Calu3 (cell line): Measurements from ENCODE around the gene CHRNB1. TPM values are rescaled to one million over a fixed set of nuclear protein-coding genes. Genes with fewer than 3 reads are reported as not detected.

Experiments
- BruUV-seq: library from RNA; stranded (reverse); fragments of 400-500 nt; replicated peaks from 2 replicates; lab custom pipeline; 2021; lab: Mats Ljungman, UMichigan
- CTCF ChIA-PET: fragments of 300-600 bp; sonication (Branson Sonifier 250); formaldehyde crosslinking; loops from one replicate; lab custom pipeline; 2022; ENCODE audit warnings: antibody characterized with exemption; lab: Charles Lee
- DNase-seq: peaks from one replicate; pipeline ENCODE4 v3.0.0; 2022
- H3K27ac Mint-ChIP-seq: one replicate; pipeline ENCODE4 v1.8.0; 2022; ENCODE audit warnings: mixed read lengths; ENCODE audit not compliant: unreplicated experiment
- H3K27me3 Mint-ChIP-seq: one replicate; pipeline ENCODE4 v1.8.0; 2022; ENCODE audit warnings: mixed read lengths; ENCODE audit not compliant: unreplicated experiment
- H3K36me3 Mint-ChIP-seq: one replicate; pipeline ENCODE4 v1.8.0; 2022; ENCODE audit warnings: mild to moderate bottlenecking, moderate library complexity, mixed read lengths; ENCODE audit not compliant: insufficient read depth, unreplicated experiment
- H3K4me1 Mint-ChIP-seq: one replicate; pipeline ENCODE4 v1.8.0; 2022; ENCODE audit warnings: mild to moderate bottlenecking, low read depth, mixed read lengths; ENCODE audit not compliant: unreplicated experiment
- H3K4me3 Mint-ChIP-seq: one replicate; pipeline ENCODE4 v1.8.0; 2022; ENCODE audit warnings: mild to moderate bottlenecking, low read depth, moderate library complexity, mixed read lengths; ENCODE audit not compliant: unreplicated experiment
- H3K9me3 Mint-ChIP-seq: one replicate; pipeline ENCODE4 v1.8.0; 2022; ENCODE audit warnings: low read depth, mixed read lengths; ENCODE audit not compliant: unreplicated experiment
- intact Hi-C: fragments of 100-400 bp; cut with micrococcal nuclease; formaldehyde crosslinking; loops from one replicate; pipeline ENCODE4 v1.10.0; 2022; ENCODE audit not compliant: unreplicated experiment
- total RNA-seq: library from RNA; stranded (reverse); gene quantifications from 2 replicates; pipeline ENCODE4 v1.2.3, GENCODE V29; 2022
- TF ChIP-seq, protein P1 (sequence below): fragments of 200-600 bp; IDR thresholded peaks from one replicate; pipeline ENCODE4 v1.8.0; 2022; ENCODE audit warnings: antibody characterized with exemption; ENCODE audit not compliant: unreplicated experiment

Gene CHRNB1
- total RNA-seq, 1 experiment from 2014 or later = 2.4 TPM

DNA sequence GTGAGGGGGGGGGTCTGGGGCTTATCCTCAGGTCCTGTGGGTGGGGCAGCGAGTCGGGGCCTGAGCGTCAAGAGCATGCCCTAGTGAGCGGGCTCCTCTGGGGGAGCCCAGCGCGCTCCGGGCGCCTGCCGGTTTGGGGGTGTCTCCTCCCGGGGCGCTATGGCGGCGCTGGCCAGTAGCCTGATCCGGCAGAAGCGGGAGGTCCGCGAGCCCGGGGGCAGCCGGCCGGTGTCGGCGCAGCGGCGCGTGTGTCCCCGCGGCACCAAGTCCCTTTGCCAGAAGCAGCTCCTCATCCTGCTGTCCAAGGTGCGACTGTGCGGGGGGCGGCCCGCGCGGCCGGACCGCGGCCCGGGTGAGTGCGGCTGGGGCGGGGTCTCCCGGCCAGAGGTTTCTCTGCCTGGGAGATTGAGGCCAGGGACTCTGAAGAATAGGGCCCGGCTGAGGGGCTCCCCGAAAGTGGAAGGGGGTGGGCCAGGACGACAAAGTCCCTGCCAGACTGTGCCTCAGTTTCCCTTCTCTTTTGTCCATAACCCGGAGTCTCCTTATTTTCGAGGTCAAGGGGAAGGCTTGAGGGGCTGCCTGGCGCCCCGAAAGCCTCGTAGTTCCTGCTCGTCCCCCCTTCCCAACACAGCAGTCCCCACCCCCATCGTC is 5.3 kb upstream of the CHRNB1 start, which contains the start of gene FGF11:
Gene FGF11, plus strand, starts transcription at position 51 of the 651 bp plus-strand sequence. Its CDS starts 109 bp downstream, at position 160.
- Mint-ChIP-seq H3K4me1 (peaks cover 7% of the 10 kb centered on the region), H3K36me3 (peaks cover 38% of the 10 kb centered on the region), H3K9me3 (no peaks in the 10 kb centered on the region), H3K27ac (peak within 1 kb of the TSS; percentile 72), H3K4me3 (peak within 1 kb of the TSS; percentile 72), H3K27me3 (peaks cover 62% of the 10 kb centered on the region)
- intact Hi-C loops = loop anchor here (5.0 kb wide), 3 partner anchors 38 to 123 kb away; partner anchors contain the start of genes KCTD11, SENP3 and ZBTB4
- no TSS peak for BruUV-seq
- no peak for DNase-seq
- CTCF ChIA-PET = no interaction called here
- TF ChIP-seq, protein P1, sequence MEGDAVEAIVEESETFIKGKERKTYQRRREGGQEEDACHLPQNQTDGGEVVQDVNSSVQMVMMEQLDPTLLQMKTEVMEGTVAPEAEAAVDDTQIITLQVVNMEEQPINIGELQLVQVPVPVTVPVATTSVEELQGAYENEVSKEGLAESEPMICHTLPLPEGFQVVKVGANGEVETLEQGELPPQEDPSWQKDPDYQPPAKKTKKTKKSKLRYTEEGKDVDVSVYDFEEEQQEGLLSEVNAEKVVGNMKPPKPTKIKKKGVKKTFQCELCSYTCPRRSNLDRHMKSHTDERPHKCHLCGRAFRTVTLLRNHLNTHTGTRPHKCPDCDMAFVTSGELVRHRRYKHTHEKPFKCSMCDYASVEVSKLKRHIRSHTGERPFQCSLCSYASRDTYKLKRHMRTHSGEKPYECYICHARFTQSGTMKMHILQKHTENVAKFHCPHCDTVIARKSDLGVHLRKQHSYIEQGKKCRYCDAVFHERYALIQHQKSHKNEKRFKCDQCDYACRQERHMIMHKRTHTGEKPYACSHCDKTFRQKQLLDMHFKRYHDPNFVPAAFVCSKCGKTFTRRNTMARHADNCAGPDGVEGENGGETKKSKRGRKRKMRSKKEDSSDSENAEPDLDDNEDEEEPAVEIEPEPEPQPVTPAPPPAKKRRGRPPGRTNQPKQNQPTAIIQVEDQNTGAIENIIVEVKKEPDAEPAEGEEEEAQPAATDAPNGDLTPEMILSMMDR = no peak

DNA sequence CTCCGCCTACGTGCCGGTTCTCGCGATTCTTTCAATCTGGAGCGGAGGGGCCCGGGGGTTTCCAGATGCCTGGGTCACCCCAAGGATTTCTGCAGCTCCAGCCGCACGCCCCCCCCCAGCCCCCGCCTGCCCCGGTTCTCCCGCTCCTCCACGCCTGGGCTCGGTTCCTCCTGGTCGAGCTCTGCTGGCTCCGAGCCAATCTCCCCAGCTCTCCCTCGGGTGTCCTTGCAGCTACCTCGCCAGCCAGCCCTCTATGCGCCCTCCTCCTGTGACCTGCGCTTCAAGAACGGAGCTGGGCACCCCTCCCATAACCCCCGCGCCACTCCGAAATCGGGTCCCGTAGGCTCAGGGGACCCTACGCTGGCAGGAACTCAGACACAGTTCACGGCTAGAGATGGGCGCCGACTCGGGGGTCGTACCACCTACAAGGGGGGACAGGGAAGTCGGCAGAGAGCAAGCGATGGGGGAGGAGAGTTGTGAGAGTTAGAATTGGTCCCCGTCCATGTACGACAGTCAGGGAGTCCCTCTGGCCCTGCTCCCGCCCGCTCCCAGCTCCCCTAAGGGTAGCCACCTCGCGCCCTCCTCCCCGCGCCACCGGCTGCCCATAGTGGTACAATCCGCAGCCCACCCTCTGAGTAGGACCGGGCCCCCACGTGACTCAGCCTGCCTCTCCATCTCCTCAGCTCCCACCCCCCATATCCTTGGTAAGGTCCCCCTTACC is 4.6 kb upstream of the CHRNB1 start:
- H3K9me3 Mint-ChIP-seq = no peaks in the 10 kb centered on the region
- CTCF ChIA-PET = no interaction called here
- H3K4me3 Mint-ChIP-seq = peak overlapping the region; percentile 72
- no TSS peak for BruUV-seq
- H3K4me1 Mint-ChIP-seq = peaks cover 7% of the 10 kb centered on the region
- H3K27ac Mint-ChIP-seq = peak overlapping the region; percentile 47
- peaks cover 62% of the 10 kb centered on the region for H3K27me3 Mint-ChIP-seq
- H3K36me3 Mint-ChIP-seq = peaks cover 34% of the 10 kb centered on the region
- intact Hi-C loops = no loop called here
- TF ChIP-seq, protein P1 = no peak
- DNase-seq = peak; percentile 38

DNA sequence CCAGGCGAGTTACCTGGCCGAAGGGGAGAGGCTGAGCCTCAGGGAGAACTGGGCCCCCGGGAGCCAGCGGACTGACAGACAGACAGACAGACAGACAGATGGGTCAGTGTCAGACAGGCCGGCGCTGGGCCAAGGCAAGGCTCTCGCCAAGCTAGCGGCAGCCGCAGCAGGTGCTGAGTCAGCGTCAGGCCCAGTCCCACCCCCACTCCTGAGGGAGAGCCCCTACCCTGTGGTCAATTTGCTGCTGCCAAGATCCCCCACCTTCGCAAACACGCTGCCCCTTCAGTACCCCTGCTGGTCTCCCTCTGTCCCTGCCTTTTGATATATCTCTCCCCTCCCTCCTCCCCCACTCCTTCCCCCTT is 4.0 kb upstream of the CHRNB1 start:
- BruUV-seq = no TSS peak
- Mint-ChIP-seq H3K9me3 (no peaks in the 10 kb centered on the region), H3K4me3 (peak overlapping the region; percentile 72), H3K36me3 (peaks cover 29% of the 10 kb centered on the region), H3K27ac (no peak overlapping the region), H3K4me1 (peaks cover 7% of the 10 kb centered on the region), H3K27me3 (peaks cover 67% of the 10 kb centered on the region)
- CTCF ChIA-PET = interaction anchor here (0.6 to 0.7 kb wide), 5 partner anchors 10 to 198 kb away, joined by 3 to 8 read pairs (median 5); partner anchors contain the start of genes GABARAP and NEURL4
- TF ChIP-seq, protein P1 = no peak
- DNase-seq = no peak
- intact Hi-C loops = no loop called here

DNA sequence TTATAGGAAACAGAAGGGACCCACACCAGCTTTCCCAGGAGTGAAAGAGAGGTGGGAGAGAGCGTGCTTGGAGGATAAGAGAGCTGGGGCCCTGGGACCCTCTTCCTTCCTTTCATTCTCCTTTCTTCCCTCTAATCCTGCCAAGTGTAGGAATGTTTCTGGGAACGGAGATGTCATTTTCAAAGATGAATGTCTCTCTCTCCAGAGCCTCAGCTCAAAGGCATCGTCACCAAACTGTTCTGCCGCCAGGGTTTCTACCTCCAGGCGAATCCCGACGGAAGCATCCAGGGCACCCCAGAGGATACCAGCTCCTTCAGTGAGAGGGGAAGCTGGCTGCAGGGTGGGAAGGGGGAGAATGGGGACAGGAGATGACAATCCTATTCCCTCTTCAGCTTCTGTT is 3.6 kb upstream of the CHRNB1 start:
- DNase-seq = no peak
- TF ChIP-seq, protein P1 = no peak
- intact Hi-C loops = no loop called here
- H3K36me3 Mint-ChIP-seq = peaks cover 25% of the 10 kb centered on the region
- no TSS peak for BruUV-seq
- H3K4me3 Mint-ChIP-seq = no peak overlapping the region
- H3K9me3 Mint-ChIP-seq = no peaks in the 10 kb centered on the region
- peaks cover 72% of the 10 kb centered on the region for H3K27me3 Mint-ChIP-seq
- H3K4me1 Mint-ChIP-seq = peaks cover 7% of the 10 kb centered on the region
- CTCF ChIA-PET = interaction anchor here (0.6 to 0.7 kb wide), 5 partner anchors 10 to 199 kb away, joined by 3 to 8 read pairs (median 5); partner anchors contain the start of genes GABARAP and NEURL4
- no peak overlapping the region for H3K27ac Mint-ChIP-seq
